Measurements from ENCODE around the gene GKN2.

The GKN2 gene

DNA sequence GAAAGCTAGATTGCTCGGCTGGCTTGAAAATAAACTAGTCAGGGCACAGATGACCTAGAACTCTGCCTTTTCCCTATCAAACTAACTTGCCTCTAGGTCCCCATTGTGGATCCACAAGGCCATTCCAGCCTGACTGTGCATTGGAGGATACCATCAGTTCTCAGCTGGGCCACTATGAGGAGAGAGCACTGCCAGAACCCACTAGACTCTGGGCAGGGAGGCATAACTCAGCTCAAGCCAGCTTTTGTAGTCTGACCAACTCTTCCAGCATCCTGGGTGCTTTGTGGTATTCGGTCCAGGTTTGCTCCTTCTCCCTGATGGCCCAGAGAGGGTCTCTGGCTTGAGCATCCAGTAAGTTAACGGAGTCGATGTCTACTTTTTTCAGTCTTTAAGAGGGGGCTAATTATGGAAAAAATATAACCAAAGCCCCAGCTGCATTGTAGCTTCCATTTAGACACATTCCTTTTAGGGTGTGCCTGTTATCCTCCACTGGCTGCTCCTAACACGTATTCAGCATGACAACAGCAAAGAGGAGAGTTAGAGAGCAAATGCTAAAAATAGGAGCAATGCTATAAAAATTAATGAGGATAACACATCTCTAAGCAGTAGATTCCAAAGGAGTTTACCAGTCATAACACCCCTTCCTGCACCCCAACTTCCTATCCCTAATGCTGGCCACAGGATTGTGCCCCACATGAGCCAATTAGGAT lies 15.2 kb downstream of the GKN2 start:
- H3K36me3 ChIP-seq (replicated peaks; ENCODE audit: insufficient read depth, low read length) = no peaks in the 10 kb centered on the region
- TF ChIP-seq EZH2phosphoT487 (IDR thresholded peaks at IDR 0.05; ENCODE audit: low read length) (no peak), EZH2 (optimal IDR thresholded peaks at IDR 0.05; ENCODE audit: low read depth, low read length) (no peak)
- TF ChIP-seq, protein P1, sequence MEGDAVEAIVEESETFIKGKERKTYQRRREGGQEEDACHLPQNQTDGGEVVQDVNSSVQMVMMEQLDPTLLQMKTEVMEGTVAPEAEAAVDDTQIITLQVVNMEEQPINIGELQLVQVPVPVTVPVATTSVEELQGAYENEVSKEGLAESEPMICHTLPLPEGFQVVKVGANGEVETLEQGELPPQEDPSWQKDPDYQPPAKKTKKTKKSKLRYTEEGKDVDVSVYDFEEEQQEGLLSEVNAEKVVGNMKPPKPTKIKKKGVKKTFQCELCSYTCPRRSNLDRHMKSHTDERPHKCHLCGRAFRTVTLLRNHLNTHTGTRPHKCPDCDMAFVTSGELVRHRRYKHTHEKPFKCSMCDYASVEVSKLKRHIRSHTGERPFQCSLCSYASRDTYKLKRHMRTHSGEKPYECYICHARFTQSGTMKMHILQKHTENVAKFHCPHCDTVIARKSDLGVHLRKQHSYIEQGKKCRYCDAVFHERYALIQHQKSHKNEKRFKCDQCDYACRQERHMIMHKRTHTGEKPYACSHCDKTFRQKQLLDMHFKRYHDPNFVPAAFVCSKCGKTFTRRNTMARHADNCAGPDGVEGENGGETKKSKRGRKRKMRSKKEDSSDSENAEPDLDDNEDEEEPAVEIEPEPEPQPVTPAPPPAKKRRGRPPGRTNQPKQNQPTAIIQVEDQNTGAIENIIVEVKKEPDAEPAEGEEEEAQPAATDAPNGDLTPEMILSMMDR (IDR thresholded peaks at IDR 0.05; ENCODE audit: low read length) = no peak
- no peak overlapping the region for H3K9ac ChIP-seq (ENCODE audit: low read length)
- DNase-seq = no peak
- no peaks in the 10 kb centered on the region for H3K4me1 ChIP-seq (ENCODE audit: low read length)
- H3K27me3 ChIP-seq (replicated peaks; ENCODE audit: insufficient read depth, low read length) = no peaks in the 10 kb centered on the region
- no peaks in the 10 kb centered on the region for H3K9me2 ChIP-seq (replicated peaks; ENCODE audit: insufficient read depth, low read length)
- H3F3A ChIP-seq (ENCODE audit: insufficient read depth, low read length) = no peaks in the 10 kb centered on the region
- no peak overlapping the region for H3K27ac ChIP-seq (ENCODE audit: low read length)
- no peaks in the 10 kb centered on the region for H4K20me1 ChIP-seq (ENCODE audit: insufficient read depth, low read length)
- H2AFZ ChIP-seq (ENCODE audit: low read length) = no peak overlapping the region
- H3K4me2 ChIP-seq (ENCODE audit: low read depth, low read length) = no peak overlapping the region
- no peak overlapping the region for H3K4me3 ChIP-seq (ENCODE audit: low read length)
- H3K9me3 ChIP-seq (replicated peaks; ENCODE audit: insufficient read depth, low read length) = no peaks in the 10 kb centered on the region
- no peaks in the 10 kb centered on the region for H3K79me2 ChIP-seq (ENCODE audit: low read length)

DNA sequence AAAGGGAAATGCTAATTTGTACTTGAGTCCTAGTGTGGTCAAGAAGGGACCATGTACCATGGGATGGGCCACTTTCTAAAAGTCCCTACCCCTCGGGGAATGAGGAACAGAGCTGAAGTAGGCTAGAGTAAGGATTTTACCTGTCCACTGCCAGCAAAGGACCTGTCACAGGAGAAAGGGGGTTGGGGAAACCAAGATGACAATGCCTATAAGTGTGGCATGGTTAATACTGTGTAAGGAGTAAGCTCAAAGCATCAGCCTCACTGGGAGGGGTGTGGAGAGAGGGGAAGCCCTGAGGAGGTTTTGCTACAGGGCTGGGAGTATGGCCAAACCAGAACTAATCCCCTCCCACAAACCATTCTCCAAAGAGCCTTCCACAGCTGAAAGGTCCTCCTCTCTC lies 15.8 kb downstream of the GKN2 start:
- H4K20me1 ChIP-seq (ENCODE audit: insufficient read depth, low read length) = no peaks in the 10 kb centered on the region
- no peak for DNase-seq
- no peak overlapping the region for H3K4me2 ChIP-seq (ENCODE audit: low read depth, low read length)
- no peaks in the 10 kb centered on the region for H3K4me1 ChIP-seq (ENCODE audit: low read length)
- H3K79me2 ChIP-seq (ENCODE audit: low read length) = no peaks in the 10 kb centered on the region
- no peak overlapping the region for H3K4me3 ChIP-seq (ENCODE audit: low read length)
- H3K9ac ChIP-seq (ENCODE audit: low read length) = no peak overlapping the region
- no peak overlapping the region for H3K27ac ChIP-seq (ENCODE audit: low read length)
- no peaks in the 10 kb centered on the region for H3K27me3 ChIP-seq (replicated peaks; ENCODE audit: insufficient read depth, low read length)
- TF ChIP-seq, protein P1 (IDR thresholded peaks at IDR 0.05; ENCODE audit: low read length) = no peak
- TF ChIP-seq EZH2phosphoT487 (IDR thresholded peaks at IDR 0.05; ENCODE audit: low read length) (no peak), EZH2 (optimal IDR thresholded peaks at IDR 0.05; ENCODE audit: low read depth, low read length) (no peak)
- no peaks in the 10 kb centered on the region for H3K36me3 ChIP-seq (replicated peaks; ENCODE audit: insufficient read depth, low read length)
- no peaks in the 10 kb centered on the region for H3K9me3 ChIP-seq (replicated peaks; ENCODE audit: insufficient read depth, low read length)
- no peaks in the 10 kb centered on the region for H3F3A ChIP-seq (ENCODE audit: insufficient read depth, low read length)
- no peak overlapping the region for H2AFZ ChIP-seq (ENCODE audit: low read length)
- no peaks in the 10 kb centered on the region for H3K9me2 ChIP-seq (replicated peaks; ENCODE audit: insufficient read depth, low read length)

DNA sequence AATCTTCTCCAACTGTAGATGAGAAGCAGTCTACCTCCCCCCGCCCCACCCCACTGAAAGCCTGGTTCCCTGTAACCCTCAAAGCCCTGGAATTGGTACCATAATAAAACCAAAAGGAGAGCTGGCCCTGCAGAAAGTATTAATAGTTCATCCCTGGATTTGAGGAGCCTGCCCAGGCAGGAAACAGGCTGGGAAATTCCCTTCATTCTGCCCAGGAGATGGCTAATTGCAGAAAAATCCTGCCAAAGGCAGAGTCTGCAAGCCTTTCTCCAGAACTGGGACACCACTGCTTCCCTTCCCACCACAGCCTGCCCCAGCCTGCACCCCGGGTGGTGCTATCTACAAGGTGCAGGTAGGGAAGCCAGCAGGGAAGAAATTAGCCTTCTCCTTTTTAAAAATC lies 16.3 kb downstream of the GKN2 start:
- TF ChIP-seq, protein P1 (IDR thresholded peaks at IDR 0.05; ENCODE audit: low read length) = no peak
- TF ChIP-seq EZH2phosphoT487 (IDR thresholded peaks at IDR 0.05; ENCODE audit: low read length) (no peak), EZH2 (optimal IDR thresholded peaks at IDR 0.05; ENCODE audit: low read depth, low read length) (no peak)
- Histone ChIP-seq H3K79me2 (ENCODE audit: low read length) (no peaks in the 10 kb centered on the region), H3K27me3 (replicated peaks; ENCODE audit: insufficient read depth, low read length) (no peaks in the 10 kb centered on the region), H3K4me2 (ENCODE audit: low read depth, low read length) (no peak overlapping the region), H4K20me1 (ENCODE audit: insufficient read depth, low read length) (no peaks in the 10 kb centered on the region), H3K27ac (ENCODE audit: low read length) (no peak overlapping the region), H3K4me3 (ENCODE audit: low read length) (no peak overlapping the region), H3K9me3 (replicated peaks; ENCODE audit: insufficient read depth, low read length) (no peaks in the 10 kb centered on the region), H3K9ac (ENCODE audit: low read length) (no peak overlapping the region), H3K4me1 (ENCODE audit: low read length) (no peaks in the 10 kb centered on the region), H3F3A (ENCODE audit: insufficient read depth, low read length) (no peaks in the 10 kb centered on the region), H3K36me3 (replicated peaks; ENCODE audit: insufficient read depth, low read length) (no peaks in the 10 kb centered on the region), H2AFZ (ENCODE audit: low read length) (no peak overlapping the region), H3K9me2 (replicated peaks; ENCODE audit: insufficient read depth, low read length) (no peaks in the 10 kb centered on the region)
- no peak for DNase-seq
